ENCODE results near the gene NEBL. TPM values are rescaled to one million over a fixed set of nuclear protein-coding genes. Genes with fewer than 3 reads are reported as not detected.

NEBL gene
- total and polyA plus RNA-seq, 9 of the 15 experiments (the other 6 are each of a cell fraction or from before 2014, with no cell fraction given) = 0.82 to 14.6 (median 9.8) TPM

GRCh38 chr10:20936396-20936795, 39.3 kb upstream of the NEBL start:
- ChIA-PET CTCF (ENCODE audit: low intra/inter-chr PET ratio) (no interaction called here), POLR2A (no interaction called here)
- no peak for FAIRE-seq
- Histone ChIP-seq H3K9me3 (replicated peaks; ENCODE audit: control insufficient read depth, insufficient read depth, low read depth, low read length) (no peaks in the 10 kb centered on the region), H3K4me3 (no peak overlapping the region), H3K27me3 (ENCODE audit: control insufficient read depth in 2 of 2, insufficient read depth in 2 of 2, low read length in 2 of 2) (no peaks in the 10 kb centered on the region; a peak in 1 of 5 replicates), H3K9me1 (ENCODE audit: control insufficient read depth, insufficient read depth, low read length) (no peaks in the 10 kb centered on the region), H4K20me1 (replicated peaks; ENCODE audit: control insufficient read depth, insufficient read depth, low read length) (no peaks in the 10 kb centered on the region), H3K36me3 (ENCODE audit: control insufficient read depth, insufficient read depth, low read length) (no peaks in the 10 kb centered on the region), H3K4me2 (ENCODE audit: insufficient read depth, low read length) (no peak overlapping the region), H3K27ac (ENCODE audit: extremely low read depth, low read depth, low read length) (no peak overlapping the region), H2AFZ (ENCODE audit: low read depth, low read length) (no peak overlapping the region), H3K9ac (ENCODE audit: insufficient read depth in 1 of 2, low read depth in 2 of 2, low read length in 2 of 2) (no peak overlapping the region), H3K4me1 (replicated peaks in 1 of 2; ENCODE audit: control insufficient read depth in 2 of 2, insufficient read depth in 2 of 2, low read length in 2 of 2) (no peaks in the 10 kb centered on the region), H3K79me2 (ENCODE audit: control insufficient read depth, insufficient read depth, low read length) (no peaks in the 10 kb centered on the region)
- ATAC-seq = no peak
- BruUV-seq (replicated peaks) = no TSS peak
- DNase-seq (ENCODE audit: extremely low read depth in 1 of 4, low spot score in 3 of 4) = no peak
- intact Hi-C loops (cut with micrococcal nuclease) = no loop called here
- in situ Hi-C loops (cut with MboI) = no loop called here
- TF ChIP-seq MYBL2 (IDR thresholded peaks at IDR 0.05; ENCODE audit: low read depth) = no peak
- no peak for TF ChIP-seq MYBL2 (CRISPR knock-in tag; IDR thresholded peaks at IDR 0.05; ENCODE audit: borderline replicate concordance)
- TF ChIP-seq ZNF24 (IDR thresholded peaks at IDR 0.05) = no peak
- TF ChIP-seq, protein P1, sequence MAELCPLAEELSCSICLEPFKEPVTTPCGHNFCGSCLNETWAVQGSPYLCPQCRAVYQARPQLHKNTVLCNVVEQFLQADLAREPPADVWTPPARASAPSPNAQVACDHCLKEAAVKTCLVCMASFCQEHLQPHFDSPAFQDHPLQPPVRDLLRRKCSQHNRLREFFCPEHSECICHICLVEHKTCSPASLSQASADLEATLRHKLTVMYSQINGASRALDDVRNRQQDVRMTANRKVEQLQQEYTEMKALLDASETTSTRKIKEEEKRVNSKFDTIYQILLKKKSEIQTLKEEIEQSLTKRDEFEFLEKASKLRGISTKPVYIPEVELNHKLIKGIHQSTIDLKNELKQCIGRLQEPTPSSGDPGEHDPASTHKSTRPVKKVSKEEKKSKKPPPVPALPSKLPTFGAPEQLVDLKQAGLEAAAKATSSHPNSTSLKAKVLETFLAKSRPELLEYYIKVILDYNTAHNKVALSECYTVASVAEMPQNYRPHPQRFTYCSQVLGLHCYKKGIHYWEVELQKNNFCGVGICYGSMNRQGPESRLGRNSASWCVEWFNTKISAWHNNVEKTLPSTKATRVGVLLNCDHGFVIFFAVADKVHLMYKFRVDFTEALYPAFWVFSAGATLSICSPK (IDR thresholded peaks at IDR 0.05; ENCODE audit: borderline replicate concordance) = no peak
- no peak for TF ChIP-seq TAL1 (IDR thresholded peaks at IDR 0.05)
- TF ChIP-seq NFYB (IDR thresholded peaks at IDR 0.05; ENCODE audit: extremely low read depth, insufficient read length) = no peak
- TF ChIP-seq BRD9 (IDR thresholded peaks at IDR 0.05; ENCODE audit: low read depth, partially characterized antibody) = no peak
- TF ChIP-seq, protein P2, sequence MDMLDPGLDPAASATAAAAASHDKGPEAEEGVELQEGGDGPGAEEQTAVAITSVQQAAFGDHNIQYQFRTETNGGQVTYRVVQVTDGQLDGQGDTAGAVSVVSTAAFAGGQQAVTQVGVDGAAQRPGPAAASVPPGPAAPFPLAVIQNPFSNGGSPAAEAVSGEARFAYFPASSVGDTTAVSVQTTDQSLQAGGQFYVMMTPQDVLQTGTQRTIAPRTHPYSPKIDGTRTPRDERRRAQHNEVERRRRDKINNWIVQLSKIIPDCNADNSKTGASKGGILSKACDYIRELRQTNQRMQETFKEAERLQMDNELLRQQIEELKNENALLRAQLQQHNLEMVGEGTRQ (CRISPR knock-in tag; IDR thresholded peaks at IDR 0.05) = no peak
- no peak for TF ChIP-seq SMAD3 (CRISPR knock-in tag; conservative IDR thresholded peaks at IDR 0.05)
- no peak for TF ChIP-seq KAT2B (IDR thresholded peaks at IDR 0.05; ENCODE audit: low read depth, low read length)
- no peak for TF ChIP-seq HMG20A (CRISPR knock-in tag; conservative IDR thresholded peaks at IDR 0.05)
- TF ChIP-seq, protein P3, sequence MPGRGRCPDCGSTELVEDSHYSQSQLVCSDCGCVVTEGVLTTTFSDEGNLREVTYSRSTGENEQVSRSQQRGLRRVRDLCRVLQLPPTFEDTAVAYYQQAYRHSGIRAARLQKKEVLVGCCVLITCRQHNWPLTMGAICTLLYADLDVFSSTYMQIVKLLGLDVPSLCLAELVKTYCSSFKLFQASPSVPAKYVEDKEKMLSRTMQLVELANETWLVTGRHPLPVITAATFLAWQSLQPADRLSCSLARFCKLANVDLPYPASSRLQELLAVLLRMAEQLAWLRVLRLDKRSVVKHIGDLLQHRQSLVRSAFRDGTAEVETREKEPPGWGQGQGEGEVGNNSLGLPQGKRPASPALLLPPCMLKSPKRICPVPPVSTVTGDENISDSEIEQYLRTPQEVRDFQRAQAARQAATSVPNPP (IDR thresholded peaks at IDR 0.05; ENCODE audit: borderline replicate concordance, insufficient read depth, insufficient read length) = no peak
- no peak for TF ChIP-seq MYNN (IDR thresholded peaks at IDR 0.05)
- TF ChIP-seq MYNN (CRISPR knock-in tag; IDR thresholded peaks at IDR 0.05) = no peak
- TF ChIP-seq CUX1 (CRISPR knock-in tag; IDR thresholded peaks at IDR 0.05) = no peak
- TF ChIP-seq ZNF175 (CRISPR knock-in tag; IDR thresholded peaks at IDR 0.05; ENCODE audit: low read depth) = no peak
